DMS153 (cell line): Measurements from ENCODE around the gene KCNG4.
"Not testable (repeated sequence)": the region's sequence is repeated elsewhere in the genome, so short reads cannot be mapped to it uniquely, and the experiment has no call there.

Experiments
- DNase-seq: peaks from one replicate; lab custom pipeline; 2025; lab: John Stamatoyannopoulos, UW

The KCNG4 gene

DNA sequence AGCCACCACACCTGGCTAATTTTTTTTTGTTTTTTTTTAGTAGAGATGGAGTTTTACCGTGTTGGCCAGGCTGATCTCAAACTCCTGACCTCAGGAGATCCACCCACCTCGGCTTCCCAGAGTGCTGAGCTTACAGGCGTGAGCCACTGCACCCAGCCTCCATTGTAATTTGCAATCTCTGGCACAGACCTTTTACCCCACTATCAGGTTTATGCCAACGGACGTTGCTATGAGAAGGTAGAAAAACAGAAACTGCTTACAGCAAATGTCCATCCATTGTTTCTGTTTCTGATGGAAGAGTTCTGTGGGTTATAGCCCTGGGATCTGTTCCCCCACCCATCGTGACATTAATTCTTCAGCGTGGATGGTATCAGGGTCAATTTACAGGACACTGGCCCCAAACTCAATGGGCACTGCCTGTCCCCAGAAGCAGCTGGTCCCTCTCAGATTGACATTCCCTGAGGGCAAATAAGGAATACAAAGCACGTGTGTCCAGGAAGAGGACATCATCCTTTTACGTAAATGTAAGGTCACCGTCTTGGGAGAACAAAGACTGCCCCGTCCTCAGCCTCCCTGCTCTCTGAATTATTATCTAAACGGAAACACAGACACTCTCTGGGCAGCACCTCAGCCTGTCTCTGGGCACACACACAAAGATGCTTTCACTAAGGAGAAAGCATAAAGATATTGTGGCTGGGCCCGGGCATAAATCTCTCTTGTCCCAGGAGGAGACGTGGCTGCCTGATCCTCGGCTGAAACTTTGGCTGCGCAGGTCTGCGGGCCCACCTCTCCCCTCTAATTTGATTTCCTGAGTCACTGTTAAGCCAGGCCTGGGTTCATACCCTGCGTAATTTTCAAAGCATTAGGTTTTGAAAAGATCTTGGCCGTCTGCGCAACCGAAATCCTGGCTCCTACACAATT lies 5.2 kb downstream of the KCNG4 start:
- DNase-seq: no peak

DNA sequence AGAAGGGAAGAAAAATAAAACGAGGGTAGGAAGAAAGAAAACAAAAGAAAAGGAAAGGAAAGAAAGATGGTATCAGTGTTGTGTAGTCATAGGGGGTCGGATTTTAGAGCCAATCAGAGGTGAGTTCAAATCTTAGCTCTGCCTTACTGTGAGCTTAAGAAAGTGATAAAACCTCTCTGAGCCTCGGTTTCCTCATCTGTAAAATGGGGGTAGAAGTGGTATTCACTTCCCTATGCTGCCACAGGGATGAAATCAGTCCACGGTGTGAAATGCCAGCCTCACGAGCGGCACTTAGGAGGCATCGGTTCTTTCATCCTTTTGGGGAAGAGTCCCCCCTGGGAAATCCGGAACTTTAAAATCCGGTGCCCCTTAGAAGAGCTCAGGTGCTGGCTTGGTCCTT lies 6.1 kb downstream of the KCNG4 start:
- no peak for DNase-seq

- no peak for DNase-seq
Observed at GRCh38 chr16:84232969-84233368, 6.8 kb downstream of the KCNG4 start.

GRCh38 chr16:84232060-84232459 lies 7.8 kb downstream of the KCNG4 start:
- no peak for DNase-seq

DNA sequence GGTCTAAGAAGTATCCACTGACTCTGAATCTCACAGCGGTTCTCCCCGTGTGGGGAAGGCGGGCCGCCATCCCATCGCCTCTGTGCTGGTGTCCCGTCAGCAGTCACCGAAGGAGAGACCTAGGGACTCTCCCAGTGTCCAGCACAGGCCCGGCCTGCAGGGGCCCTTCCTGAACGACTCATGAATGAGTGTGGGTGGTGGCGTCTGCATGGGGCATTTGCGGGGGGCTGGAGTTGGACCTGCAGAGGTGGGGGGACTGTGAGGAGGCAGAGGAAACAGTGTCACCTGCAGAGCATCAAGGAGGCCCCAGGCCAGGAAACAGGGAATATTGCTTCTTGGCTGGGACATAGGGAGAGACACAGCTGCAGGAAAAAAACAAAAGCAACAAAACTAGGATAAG lies 10.3 kb downstream of the KCNG4 start:
- DNase-seq: no peak

- DNase-seq: no peak
Observed at GRCh38 chr16:84228256-84228838, 11.5 kb downstream of the KCNG4 start.

DNA sequence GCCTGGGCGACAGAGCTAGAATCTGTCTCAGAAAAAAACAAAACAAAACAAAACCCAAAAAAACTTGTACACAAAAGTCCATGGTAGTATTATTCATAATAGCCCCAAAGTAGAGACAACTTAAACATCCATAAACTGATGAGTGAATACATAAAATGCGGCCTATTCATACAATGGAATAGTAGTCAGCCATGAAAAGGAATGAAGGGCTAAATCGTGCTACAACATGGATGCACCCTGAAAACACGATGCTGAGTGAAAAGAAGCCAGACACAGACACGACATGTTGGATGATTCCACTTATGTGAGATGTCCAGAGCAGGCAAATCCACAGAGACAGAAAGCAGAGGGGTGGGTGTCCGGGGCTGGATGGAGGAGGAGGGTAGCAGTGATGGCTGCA lies 12.3 kb downstream of the KCNG4 start:
- no peak for DNase-seq

GRCh38 chr16:84226026-84226425 lies 13.8 kb downstream of the KCNG4 start:
- DNase-seq: no peak

GRCh38 chr16:84225571-84225970 lies 14.2 kb downstream of the KCNG4 start:
- no peak for DNase-seq

DNA sequence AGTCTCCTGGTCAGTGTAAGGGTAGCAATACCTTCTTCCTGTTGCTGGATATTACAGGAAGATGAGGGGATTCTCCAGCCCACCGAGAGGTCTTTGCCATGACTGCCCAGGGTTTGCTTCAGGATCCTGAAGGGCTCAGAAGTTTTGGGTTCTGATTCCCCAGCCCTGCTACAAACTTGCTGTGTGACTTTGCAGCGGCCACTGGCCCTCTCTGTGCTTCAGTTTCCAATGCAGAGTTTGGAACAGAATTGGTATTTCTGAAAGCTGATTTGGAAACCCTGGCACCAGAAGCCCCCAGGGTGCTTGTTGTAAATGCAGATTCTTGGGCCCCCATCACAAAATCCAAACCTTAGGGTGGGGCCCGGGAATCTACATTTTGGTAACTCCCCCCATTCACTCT lies 14.7 kb downstream of the KCNG4 start:
- DNase-seq: no peak

- no peak for DNase-seq
Observed at GRCh38 chr16:84224554-84224953, 15.3 kb downstream of the KCNG4 start.

GRCh38 chr16:84223456-84223855 lies 16.4 kb downstream of the KCNG4 start:
- no peak for DNase-seq

DNA sequence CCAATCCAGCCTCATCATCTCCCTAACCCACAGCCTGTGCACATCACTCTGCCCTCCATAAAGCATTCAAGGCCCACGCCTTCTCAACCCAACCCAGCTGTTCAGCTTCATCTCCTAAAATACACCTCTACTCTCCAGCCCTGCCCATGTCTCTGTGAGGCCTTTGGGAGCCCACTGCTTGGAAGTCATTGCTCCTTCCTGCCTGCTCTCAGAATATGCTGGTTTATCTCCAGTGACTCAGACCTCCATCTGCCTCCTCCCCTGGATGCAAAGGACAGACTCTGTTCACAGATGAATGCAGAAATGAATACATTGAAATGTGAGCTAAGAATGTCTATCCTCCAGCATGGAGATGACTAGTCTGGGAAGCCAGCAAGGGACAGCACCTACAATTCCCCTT lies 19.0 kb downstream of the KCNG4 start:
- no peak for DNase-seq

DNA sequence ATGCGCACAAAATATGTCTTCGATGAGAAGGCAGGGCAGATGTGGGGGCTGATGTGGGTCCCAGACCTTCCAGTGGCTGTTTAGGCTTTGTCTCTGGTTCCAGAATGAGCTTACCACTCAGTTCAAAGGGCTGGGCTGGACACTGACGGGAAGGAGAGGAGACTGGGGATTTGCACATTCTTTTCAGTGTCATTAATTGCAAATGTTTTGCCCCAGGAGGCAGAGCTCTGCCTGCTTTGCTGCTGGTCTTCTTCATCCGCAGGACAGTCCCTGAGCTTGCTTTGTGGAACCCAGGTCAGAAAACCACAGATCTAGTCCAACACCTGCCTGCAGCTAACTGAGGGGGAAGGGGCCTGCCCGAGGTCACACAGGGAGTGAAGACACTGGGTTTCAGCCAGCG lies 20.9 kb downstream of the KCNG4 start:
- no peak for DNase-seq

DNA sequence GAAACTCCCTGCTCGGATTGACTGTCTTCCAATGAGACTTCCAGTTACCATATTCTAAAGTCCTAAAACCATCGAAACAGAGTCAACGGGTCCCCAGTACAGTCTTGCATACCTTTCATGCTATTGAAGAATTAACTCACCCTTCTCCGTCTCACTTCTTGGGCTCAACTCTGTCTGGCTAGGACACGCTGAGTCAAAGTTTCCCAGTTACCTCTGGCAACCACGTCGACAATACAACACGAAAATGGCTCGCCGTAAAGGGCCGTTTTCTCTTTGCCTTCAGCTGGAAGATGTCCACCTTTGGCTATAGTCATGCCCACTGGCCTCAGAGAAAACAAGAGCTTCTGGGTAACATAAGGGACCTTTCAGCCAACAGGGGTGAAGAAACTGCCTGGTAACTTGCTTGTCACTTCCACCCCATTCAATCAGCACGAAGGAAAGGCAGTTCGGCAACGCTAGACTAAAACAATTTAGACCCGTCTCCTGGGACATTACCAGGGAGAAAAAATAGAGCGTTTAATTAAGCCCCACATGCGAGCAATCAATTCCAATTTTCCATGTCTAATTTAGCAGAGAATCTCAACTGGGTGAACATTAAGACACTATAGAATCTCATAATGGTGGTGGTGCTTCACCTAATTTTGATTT lies 21.5 kb downstream of the KCNG4 start:
- no peak for DNase-seq

DNA sequence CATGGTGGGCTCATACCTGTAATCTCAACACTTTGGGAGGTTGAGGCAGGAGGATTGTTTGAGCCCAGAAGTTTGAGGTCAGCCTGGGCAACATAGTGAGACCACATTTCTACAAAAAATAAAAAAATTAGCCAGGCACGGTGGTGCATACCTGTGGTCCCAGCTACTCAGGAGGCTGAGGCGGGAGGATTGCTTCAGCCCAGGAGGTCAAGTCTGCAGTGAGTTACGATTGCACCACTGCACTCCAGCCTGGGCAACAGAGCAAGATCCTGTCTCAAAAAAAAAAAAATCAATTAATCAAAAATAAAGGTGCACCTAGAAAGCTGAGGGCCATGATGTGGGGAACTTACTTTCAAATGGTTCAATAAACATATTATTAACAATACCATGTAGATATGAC lies 23.7 kb downstream of the KCNG4 start:
- not testable (repeated sequence) for DNase-seq

- no peak for DNase-seq
Observed at GRCh38 chr16:84215531-84215930, 24.3 kb downstream of the KCNG4 start.

GRCh38 chr16:84214451-84215066 lies 25.3 kb downstream of the KCNG4 start:
- no peak for DNase-seq

DNA sequence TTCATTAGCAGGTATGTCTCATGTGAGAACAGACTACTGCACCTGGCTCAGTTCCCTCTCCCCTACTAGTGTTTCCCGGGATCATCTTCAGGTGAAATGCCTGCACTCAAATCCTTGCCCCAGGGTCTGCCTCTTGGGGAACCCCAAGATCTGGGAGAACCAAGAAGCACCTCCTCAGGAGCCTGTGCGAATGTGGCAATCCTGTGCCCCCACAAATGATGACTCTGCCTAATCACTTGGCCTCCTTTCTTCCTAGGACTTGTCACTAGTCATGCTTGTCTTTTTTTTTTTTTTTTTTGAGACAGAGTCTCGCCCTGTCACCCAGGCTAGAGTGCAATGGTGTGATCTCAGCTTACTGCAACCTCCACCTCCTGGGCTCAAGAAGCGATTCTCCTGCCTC lies 27.2 kb downstream of the KCNG4 start:
- DNase-seq: no peak

GRCh38 chr16:84212154-84212553 lies 27.7 kb downstream of the KCNG4 start:
- DNase-seq: no peak

- DNase-seq: no peak
Observed at GRCh38 chr16:84209989-84210388, 29.8 kb downstream of the KCNG4 start.

- no peak for DNase-seq
Observed at GRCh38 chr16:84207879-84208278, 31.9 kb downstream of the KCNG4 start.

DNA sequence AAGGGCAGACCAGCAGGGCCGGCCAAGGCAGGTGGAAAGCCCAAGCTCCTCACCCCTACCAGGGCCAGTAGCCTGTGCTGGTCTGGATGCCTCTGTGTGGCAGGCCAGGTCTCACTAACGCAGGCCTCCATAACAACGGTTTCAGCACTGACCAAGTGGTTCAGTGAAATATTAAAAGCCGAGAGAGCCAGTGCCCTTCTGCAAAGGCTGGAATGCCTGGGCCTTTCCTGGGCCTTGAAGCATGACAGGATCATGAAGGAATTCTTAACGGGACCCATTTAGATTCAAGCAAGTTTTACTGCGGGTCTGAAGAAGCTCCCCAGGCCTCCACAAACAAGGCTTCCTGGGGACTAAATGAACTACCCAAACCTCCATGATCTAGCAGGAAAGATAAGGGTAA lies 32.6 kb downstream of the KCNG4 start:
- DNase-seq: no peak
